ENCODE results near the gene PGM1.
"Not testable (repeated sequence)": the region's sequence is repeated elsewhere in the genome, so short reads cannot be mapped to it uniquely, and the experiment has no call there.

PGM1 gene

DNA sequence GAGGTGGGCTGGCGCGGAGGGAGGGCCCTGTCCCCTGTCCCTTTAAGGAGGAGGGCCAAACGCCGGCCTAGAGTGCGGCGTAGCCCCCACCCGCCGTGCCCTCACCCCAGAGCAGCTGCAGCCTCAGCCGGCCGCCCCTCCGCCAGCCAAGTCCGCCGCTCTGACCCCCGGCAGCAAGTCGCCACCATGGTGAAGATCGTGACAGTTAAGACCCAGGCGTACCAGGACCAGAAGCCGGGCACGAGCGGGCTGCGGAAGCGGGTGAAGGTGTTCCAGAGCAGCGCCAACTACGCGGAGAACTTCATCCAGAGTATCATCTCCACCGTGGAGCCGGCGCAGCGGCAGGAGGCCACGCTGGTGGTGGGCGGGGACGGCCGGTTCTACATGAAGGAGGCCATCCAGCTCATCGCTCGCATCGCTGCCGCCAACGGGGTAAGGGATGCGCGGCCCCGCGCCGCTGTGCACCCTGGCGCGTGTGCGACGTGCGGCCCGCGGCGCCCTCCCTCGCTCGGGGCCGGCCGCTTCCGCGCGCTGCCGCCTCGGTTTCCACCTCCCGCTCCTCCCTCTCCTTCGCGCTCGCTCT, at the start of gene PGM1:
Gene PGM1 (plus strand): TSS at position 109 of the 583 bp plus-strand sequence. CDS start 78 bp downstream, at position 187.
- peak; percentile 57 for DNase-seq

DNA sequence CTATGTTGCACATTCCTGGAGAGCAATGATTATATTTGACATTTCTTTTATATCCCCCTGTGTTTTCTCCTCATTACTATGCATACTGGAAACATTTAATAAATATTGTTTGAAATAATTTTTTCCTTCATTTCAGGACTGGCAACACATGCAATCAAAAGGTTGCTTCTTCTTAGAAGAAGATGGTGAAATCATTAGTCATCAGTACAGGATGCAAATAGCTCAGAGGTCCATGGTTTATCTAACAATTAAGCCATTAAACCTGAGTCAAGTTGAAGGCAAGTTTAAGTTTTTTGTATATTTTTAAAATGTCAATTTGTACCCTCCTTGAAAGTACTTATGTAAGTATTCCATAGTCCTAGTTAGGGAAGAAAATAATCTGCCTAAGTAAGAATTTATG, 47.4 kb upstream of the PGM1 start:
- DNase-seq = no peak

- DNase-seq = no peak
These were observed 45.5 kb upstream of the PGM1 start for GRCh38 chr1:63547621-63548294.

- DNase-seq = no peak
These were observed 44.9 kb upstream of the PGM1 start for GRCh38 chr1:63548303-63548702.

DNA sequence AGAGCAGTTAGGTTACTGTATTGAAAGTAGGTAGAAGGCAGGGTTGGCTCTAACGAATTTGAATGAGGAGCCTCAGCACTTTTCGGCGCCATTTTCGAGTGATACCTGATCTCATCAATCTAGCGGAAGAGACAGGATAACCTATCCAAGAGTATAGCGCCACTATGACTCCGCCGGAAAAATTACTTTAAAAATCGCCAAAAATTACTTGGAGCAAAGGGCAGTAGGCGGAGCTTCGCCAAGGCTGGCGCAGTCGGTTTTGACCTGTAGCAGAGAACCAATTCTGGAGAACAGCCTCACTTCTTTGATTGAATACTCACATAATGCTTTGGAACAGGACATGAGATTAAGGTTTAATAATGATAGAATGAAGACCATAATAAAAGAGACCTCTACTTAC, 44.3 kb upstream of the PGM1 start:
- DNase-seq = no peak

- DNase-seq = no peak
These were observed 37.7 kb upstream of the PGM1 start for GRCh38 chr1:63555480-63555879.

GRCh38 chr1:63557365-63557987, 35.7 kb upstream of the PGM1 start:
- no peak for DNase-seq

DNA sequence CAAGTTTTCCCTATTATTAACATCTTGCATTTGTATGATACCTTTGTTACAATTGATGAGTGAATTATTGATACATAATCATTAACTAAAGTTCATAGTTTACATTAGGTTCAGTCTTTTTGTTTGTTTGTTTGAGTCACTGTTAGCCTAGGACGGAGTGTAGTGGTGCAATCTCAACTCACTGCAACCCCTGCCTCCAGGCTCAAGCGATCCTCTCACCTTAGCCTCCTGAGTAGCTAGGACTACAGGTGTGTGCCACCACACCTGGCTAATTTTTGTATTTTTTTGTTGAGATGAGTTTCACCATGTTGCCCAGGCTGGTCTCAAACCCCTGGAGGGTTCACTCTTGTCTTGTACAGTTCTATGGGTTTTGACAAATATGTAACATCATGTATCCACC, 33.9 kb upstream of the PGM1 start:
- no peak for DNase-seq

- no peak for DNase-seq
These were observed 29.5 kb upstream of the PGM1 start for GRCh38 chr1:63563745-63564144.

DNA sequence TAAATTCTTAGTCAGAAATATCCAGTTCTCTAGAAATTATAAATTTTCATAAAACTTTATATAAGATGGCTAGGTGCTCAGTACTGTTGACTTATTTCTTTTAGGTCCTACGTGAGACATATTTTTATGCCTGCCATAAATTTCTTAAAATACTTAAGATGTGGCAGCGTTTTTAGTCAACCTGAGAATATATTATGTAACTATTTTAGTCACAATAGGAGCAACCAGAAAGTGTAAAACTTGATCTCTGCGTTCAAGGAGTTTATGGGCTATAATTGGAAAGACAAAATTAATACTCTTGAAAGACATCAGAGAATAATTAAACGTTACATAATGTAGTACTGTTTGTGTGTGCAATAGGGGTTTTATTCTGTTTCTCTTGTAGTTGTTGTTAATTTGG, 24.1 kb upstream of the PGM1 start:
- no peak for DNase-seq

GRCh38 chr1:63569640-63570316, 23.4 kb upstream of the PGM1 start:
- DNase-seq = no peak

DNA sequence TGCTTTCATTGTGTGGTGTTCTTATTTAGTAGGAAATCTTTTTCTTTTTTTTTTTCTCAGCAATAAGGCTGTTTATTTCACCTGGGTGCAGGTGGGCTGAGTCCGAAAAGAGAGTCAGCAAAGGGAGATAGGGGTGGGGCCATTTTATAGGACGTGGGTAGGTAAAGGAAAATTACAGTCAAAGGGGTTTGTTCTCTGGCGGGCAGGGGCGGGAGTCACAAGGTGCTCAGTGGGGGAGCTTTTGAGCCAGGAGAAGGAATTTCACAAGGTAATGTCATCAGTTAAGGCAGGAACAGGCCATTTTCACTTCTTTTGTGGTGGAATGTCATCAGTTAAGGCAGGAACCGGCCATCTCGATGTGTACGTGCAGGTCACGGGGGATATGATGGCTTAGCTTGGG, 20.5 kb upstream of the PGM1 start:
- DNase-seq = not testable (repeated sequence)

DNA sequence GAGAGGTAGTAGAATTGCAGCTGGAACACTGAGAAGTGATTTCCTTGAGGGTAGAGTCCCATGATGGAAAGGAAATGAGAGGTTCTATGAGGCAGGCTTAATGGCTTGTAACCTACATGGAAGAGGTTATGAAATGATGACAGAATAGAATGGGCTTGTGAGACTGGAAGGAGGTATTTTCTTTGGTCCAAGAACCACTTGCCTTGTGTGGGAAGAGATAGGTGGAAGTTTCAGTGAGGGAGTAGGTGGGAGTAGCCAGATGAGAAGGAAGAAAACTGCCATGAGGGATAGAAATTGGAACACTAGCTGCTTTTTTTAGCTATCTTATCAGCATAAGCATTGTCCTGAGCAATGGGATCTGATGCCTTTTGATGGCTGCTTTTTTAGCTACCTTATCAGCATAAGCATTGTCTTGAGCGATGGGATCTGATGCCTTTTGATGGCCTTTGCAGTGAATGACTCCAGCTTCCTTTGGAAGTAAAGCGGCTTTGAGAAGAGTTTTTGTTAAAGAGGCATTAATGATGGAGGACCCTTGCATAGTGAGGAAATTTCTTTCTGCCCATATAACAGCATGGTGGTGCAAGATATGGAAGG, 18.9 kb upstream of the PGM1 start:
- DNase-seq = not testable (repeated sequence)

- DNase-seq = no peak
These were observed 17.8 kb upstream of the PGM1 start for GRCh38 chr1:63575340-63575826.

DNA sequence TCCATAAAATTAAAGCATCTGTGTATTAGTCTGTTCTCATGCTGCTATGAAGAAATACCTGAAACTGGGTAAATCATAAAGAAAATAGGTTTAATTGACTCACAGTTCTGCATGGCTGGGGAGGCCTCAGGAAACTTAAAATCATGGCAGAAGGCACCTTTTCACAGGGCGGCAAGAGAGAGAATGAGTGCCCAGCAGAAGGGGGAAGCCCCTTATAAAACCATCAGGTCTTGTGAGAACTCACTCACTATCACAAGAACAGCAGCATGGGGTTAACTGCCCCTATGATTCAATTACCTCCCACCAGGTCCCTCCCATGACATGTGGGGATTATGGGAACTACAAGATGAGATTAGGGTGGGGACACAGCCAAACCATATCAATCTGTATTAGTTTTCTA, 6.9 kb upstream of the PGM1 start:
- DNase-seq = not testable (repeated sequence)

GRCh38 chr1:63590166-63590560, 3.0 kb upstream of the PGM1 start:
- no peak for DNase-seq

DNA sequence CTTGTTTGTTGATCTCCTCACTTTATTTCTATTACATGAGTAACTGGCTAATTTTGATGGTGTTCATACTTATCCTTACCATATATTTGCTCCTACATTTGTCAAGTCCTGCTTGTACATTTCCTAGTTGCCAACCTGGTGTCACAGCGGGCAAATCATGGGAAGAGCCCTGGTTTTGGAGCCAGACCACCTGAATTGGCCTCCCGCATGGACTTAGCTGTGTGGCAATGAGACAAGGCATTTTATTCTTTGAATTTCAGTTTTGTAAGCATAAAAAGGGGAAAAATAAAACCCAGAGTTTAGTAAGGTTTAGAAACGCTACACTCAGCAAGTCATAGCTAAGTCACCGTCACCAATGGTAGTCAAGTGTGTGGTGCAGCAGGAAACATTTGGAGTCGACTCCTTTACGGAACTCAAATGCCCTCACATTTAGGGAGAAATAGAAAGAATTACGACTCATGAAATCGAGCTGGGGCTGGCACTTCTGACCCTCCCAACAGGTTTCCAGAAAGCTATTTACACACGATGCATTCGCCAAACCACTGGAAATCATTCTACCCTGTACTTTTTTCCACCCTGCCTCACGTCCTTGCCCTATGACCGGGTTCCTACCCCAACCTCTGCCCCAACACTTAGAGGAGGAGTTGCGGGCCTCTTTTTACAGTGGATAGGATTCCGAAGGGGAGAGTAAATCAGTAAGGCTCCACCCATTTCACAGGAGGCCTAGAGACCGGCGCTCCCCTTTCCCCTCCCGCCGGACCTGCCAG, 492 bp upstream of the PGM1 start:
- DNase-seq = no peak

DNA sequence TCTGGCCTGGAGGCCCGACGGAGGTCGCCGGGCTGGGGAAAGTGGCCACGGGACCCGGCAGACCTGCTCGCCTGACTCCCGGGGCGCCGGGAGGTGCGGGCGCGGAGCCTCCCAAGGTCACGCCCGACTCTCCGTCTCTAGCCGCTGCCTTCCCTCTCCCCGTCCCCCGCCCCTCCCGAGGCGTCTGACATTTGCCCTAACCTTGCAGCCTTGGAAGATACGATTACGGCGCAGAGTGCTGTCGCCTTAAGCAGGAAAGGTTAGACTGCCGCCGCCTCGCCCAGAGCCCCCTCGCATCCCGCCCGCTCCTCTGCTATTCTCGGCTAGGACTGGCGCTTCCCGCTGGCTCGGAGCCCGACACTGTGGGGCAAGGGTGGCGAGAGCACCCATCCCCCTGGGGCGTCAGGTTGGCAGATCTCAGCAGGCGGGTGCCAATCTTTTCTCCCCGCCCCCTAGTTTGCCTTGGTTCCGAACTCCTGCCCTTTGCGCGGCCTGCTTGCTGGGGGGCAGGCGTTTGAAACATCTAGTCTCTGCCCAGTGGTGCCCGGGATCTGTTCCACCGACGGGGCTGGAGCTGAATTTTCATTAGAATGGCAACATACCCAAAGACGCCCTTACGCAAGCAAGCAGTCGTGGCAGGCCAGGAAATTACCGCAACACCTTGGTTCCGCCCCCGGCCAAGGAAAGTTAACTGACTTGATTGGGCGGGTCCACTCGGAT, 835 bp downstream of the PGM1 start:
- DNase-seq = peak; percentile 55

DNA sequence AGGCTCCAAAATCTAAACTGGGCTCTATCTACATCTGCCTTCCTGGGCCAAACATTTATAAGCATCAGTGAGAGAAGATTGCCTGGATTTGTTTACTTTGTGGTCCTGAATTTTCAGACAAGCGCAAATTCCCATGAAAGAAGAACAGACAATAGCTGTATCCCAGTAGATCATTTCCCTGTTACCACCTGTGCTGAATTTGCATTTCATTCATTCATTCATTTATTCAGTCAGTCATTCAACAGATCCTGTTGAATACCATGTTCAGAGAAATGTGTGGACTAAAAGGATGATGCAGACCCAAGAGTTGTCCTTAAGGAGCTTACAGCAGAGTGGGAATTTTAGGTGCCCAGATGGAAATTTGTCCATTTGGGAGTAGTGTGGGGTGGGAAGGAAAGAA, 2.2 kb downstream of the PGM1 start:
- no peak for DNase-seq

- DNase-seq = no peak
These were observed 6.6 kb downstream of the PGM1 start for GRCh38 chr1:63599799-63600198.

DNA sequence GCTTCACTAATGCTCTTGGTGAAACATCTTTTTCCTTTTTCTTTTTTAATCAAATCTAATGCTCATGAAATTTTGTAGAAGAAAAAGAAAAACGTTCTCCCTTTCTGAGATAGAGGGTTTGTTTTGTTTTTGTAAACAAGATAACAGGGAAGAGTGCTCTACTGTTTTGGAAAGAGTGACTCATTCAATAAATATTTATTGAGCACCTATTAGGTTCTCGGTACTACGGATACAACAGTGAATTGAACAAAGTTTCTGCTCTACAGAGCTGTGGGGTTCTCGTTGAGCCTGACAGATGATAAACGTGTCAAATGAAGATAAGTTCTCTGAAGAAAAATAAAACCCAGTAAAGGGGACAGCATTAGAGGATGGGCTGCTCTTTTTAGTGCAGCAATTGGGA, 7.0 kb downstream of the PGM1 start:
- DNase-seq = no peak

GRCh38 chr1:63601061-63601460, 7.8 kb downstream of the PGM1 start:
- no peak for DNase-seq
